Peyer's patch (tissue), 4 donors: ENCODE results near the gene LSMEM2.

Experiments
- POLR2A ChIP-seq, 2 donors: fragments of 450-650 bp; IDR thresholded peaks; one replicate each; pipeline ENCODE4 v1.5.1; 2017; ENCODE audit warnings: antibody characterized with exemption in 2 of 2, mild to moderate bottlenecking in 2 of 2, moderate library complexity in 2 of 2
- TF ChIP-seq, protein P1 (sequence below), 6 experiments: fragments of 450-650 bp in 4 of 6; fragments of 200-600 bp in 2 of 6; sonication (generic) in 1 of 6; IDR thresholded peaks; one replicate each; pipeline ENCODE4 v1.5.1; 2017 to 2019; ENCODE audit warnings: antibody characterized with exemption in 6 of 6, mild to moderate bottlenecking in 3 of 6, moderate library complexity in 1 of 6

DNA sequence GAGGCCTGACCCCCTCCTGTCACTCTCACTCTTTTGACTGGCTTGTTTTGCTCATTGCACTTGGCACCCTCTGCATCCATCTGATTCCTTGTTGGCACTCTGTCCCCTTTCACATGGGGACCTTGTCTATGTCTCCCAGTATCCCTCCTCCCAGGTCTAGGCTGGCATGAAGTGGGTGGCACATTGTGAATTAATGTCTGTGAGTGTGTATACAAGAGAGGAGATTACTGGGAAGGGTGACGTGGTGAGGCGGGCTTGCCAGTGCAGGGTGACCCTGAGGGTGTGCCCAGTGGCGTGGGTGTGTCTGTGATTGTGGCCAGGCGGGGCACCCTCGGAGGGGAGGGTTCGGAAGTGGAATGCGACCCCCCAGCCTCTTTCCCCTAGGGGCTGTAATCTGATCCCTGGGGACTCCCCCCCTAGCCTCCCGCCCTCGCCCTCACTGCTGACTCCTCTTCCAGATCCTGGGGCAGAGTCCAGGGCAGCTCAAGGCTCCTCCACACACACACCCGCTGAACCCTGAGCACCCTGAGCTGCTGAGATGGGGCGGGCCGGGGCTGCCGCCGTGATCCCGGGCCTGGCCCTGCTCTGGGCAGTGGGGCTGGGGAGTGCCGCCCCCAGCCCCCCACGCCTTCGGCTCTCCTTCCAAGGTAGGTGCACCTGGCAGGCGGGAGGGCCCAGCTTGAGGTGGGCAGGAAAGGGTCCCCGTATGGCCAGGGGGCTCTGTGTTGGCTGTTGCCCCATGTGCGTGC lies 10.0 kb upstream of the LSMEM2 start, which contains the start of gene SEMA3B:
- TF ChIP-seq, protein P1, sequence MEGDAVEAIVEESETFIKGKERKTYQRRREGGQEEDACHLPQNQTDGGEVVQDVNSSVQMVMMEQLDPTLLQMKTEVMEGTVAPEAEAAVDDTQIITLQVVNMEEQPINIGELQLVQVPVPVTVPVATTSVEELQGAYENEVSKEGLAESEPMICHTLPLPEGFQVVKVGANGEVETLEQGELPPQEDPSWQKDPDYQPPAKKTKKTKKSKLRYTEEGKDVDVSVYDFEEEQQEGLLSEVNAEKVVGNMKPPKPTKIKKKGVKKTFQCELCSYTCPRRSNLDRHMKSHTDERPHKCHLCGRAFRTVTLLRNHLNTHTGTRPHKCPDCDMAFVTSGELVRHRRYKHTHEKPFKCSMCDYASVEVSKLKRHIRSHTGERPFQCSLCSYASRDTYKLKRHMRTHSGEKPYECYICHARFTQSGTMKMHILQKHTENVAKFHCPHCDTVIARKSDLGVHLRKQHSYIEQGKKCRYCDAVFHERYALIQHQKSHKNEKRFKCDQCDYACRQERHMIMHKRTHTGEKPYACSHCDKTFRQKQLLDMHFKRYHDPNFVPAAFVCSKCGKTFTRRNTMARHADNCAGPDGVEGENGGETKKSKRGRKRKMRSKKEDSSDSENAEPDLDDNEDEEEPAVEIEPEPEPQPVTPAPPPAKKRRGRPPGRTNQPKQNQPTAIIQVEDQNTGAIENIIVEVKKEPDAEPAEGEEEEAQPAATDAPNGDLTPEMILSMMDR (IDR thresholded peaks at IDR 0.05), result no peak
- TF ChIP-seq POLR2A (IDR thresholded peaks at IDR 0.05), result peak; percentile 88 to 90
